ENCODE results near the gene PKD2.

DNA sequence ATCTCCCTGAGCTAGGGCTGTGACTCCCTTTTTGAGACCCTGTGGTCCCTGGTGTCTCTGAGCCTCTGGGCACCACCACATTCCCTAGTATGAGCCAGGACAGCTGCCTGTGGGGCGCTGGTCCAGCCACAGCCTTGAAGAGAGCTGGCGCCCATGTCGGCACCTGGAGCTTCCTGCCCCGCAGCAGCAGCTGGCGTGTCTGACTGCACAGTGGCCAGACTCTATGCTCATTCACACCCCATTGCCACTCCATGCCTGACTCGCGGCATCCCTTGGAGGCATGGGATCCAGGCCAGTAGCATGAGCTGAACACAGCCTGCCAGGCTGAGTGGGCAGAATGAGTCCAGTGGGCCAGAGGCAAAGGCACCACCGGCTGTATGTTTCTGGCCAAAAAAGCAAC lies 40.2 kb upstream of the PKD2 start:
- TF ChIP-seq, protein P1, sequence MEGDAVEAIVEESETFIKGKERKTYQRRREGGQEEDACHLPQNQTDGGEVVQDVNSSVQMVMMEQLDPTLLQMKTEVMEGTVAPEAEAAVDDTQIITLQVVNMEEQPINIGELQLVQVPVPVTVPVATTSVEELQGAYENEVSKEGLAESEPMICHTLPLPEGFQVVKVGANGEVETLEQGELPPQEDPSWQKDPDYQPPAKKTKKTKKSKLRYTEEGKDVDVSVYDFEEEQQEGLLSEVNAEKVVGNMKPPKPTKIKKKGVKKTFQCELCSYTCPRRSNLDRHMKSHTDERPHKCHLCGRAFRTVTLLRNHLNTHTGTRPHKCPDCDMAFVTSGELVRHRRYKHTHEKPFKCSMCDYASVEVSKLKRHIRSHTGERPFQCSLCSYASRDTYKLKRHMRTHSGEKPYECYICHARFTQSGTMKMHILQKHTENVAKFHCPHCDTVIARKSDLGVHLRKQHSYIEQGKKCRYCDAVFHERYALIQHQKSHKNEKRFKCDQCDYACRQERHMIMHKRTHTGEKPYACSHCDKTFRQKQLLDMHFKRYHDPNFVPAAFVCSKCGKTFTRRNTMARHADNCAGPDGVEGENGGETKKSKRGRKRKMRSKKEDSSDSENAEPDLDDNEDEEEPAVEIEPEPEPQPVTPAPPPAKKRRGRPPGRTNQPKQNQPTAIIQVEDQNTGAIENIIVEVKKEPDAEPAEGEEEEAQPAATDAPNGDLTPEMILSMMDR (IDR thresholded peaks at IDR 0.05; ENCODE audit: low read depth, low read length): no peak
- TF ChIP-seq EZH2phosphoT487 (IDR thresholded peaks at IDR 0.05; ENCODE audit: low read depth): no peak

All from OCI-LY3 (cell line).